Stomach smooth muscle (tissue), 2 donors: ENCODE results near the gene SLC23A2.
"Not testable (repeated sequence)": the region's sequence is repeated elsewhere in the genome, so short reads cannot be mapped to it uniquely, and the experiment has no call there.

Experiments used
- H3K27ac ChIP-seq: one replicate; pipeline ENCODE4 v1.7.0; 2013; ENCODE audit warnings: mild to moderate bottlenecking, low read length, inconsistent platforms
- H3K27me3 ChIP-seq, 2 donors: one replicate each; pipeline ENCODE4 v1.7.0; 2013; ENCODE audit warnings: low read length in 2 of 2; ENCODE audit not compliant: insufficient read depth in 2 of 2, control insufficient read depth in 1 of 2
- H3K36me3 ChIP-seq, 2 donors: one replicate each; pipeline ENCODE4 v1.7.0; 2013; ENCODE audit warnings: low read length in 2 of 2; ENCODE audit not compliant: control insufficient read depth in 2 of 2, insufficient read depth in 2 of 2
- H3K4me1 ChIP-seq: one replicate; pipeline ENCODE4 v1.7.0; 2013; ENCODE audit warnings: low read length; ENCODE audit not compliant: control insufficient read depth, insufficient read depth
- H3K4me3 ChIP-seq, 2 donors: one replicate each; pipeline ENCODE4 v1.7.0; 2013; ENCODE audit warnings: low read length in 2 of 2
- H3K9ac ChIP-seq, 2 donors: one replicate each; pipeline ENCODE4 v1.7.0; 2013; ENCODE audit warnings: low read length in 2 of 2, mild to moderate bottlenecking in 1 of 2
- H3K9me3 ChIP-seq, 2 donors: one replicate each; pipeline ENCODE4 v1.7.0; 2013; ENCODE audit warnings: low read length in 2 of 2; ENCODE audit not compliant: control insufficient read depth in 2 of 2
- donor health status: healthy.
- donor health status: Pancreatic carcinoma.

The SLC23A2 gene

GRCh38 chr20:5031701-5032100 is 30.4 kb upstream of the SLC23A2 start:
- H3K36me3 ChIP-seq, H3K27me3 ChIP-seq, H3K27ac ChIP-seq, H3K9ac ChIP-seq, H3K4me3 ChIP-seq, H3K9me3 ChIP-seq, H3K4me1 ChIP-seq: not testable (repeated sequence)

GRCh38 chr20:5031206-5031557 is 29.9 kb upstream of the SLC23A2 start:
- Histone ChIP-seq H3K9me3 (no peaks in the 10 kb centered on the region), H3K4me1 (no peaks in the 10 kb centered on the region), H3K9ac (no peak overlapping the region), H3K27me3 (no peaks in the 10 kb centered on the region), H3K27ac (no peak overlapping the region), H3K4me3 (no peak overlapping the region), H3K36me3 (no peaks in the 10 kb centered on the region)

GRCh38 chr20:5030348-5031205 is 29.3 kb upstream of the SLC23A2 start:
- Histone ChIP-seq H3K27ac (no peak overlapping the region), H3K4me1 (no peaks in the 10 kb centered on the region), H3K9ac (no peak overlapping the region), H3K4me3 (no peak overlapping the region), H3K36me3 (no peaks in the 10 kb centered on the region), H3K27me3 (no peaks in the 10 kb centered on the region), H3K9me3 (no peaks in the 10 kb centered on the region)

GRCh38 chr20:5028258-5029059 is 27.1 kb upstream of the SLC23A2 start:
- H3K27me3 ChIP-seq, H3K4me3 ChIP-seq, H3K9me3 ChIP-seq, H3K27ac ChIP-seq, H3K9ac ChIP-seq, H3K4me1 ChIP-seq, H3K36me3 ChIP-seq: not testable (repeated sequence)

GRCh38 chr20:5024982-5025381 is 23.7 kb upstream of the SLC23A2 start:
- Histone ChIP-seq H3K27ac (no peak overlapping the region), H3K4me3 (no peak overlapping the region), H3K4me1 (no peaks in the 10 kb centered on the region), H3K9ac (no peak overlapping the region), H3K27me3 (no peaks in the 10 kb centered on the region), H3K36me3 (no peaks in the 10 kb centered on the region), H3K9me3 (no peaks in the 10 kb centered on the region)

- Histone ChIP-seq H3K9ac (no peak overlapping the region), H3K27me3 (no peaks in the 10 kb centered on the region), H3K36me3 (no peaks in the 10 kb centered on the region), H3K27ac (no peak overlapping the region), H3K4me1 (no peaks in the 10 kb centered on the region), H3K9me3 (no peaks in the 10 kb centered on the region), H3K4me3 (no peak overlapping the region)
These were observed 22.8 kb upstream of the SLC23A2 start for GRCh38 chr20:5024103-5024502.

GRCh38 chr20:5023171-5023570 is 21.9 kb upstream of the SLC23A2 start:
- H3K9me3 ChIP-seq, H3K27me3 ChIP-seq, H3K4me3 ChIP-seq, H3K27ac ChIP-seq, H3K36me3 ChIP-seq, H3K4me1 ChIP-seq, H3K9ac ChIP-seq: not testable (repeated sequence)

- Histone ChIP-seq H3K36me3 (no peaks in the 10 kb centered on the region), H3K4me3 (no peak overlapping the region), H3K9me3 (no peaks in the 10 kb centered on the region), H3K27ac (no peak overlapping the region), H3K27me3 (no peaks in the 10 kb centered on the region), H3K9ac (no peak overlapping the region), H3K4me1 (no peaks in the 10 kb centered on the region)
These were observed 19.4 kb upstream of the SLC23A2 start for GRCh38 chr20:5020760-5021159.

GRCh38 chr20:5013682-5014447 is 12.6 kb upstream of the SLC23A2 start:
- H3K4me1 ChIP-seq, result no peaks in the 10 kb centered on the region
- no peaks in the 10 kb centered on the region for H3K36me3 ChIP-seq
- no peak overlapping the region for H3K9ac ChIP-seq
- H3K9me3 ChIP-seq, result no peaks in the 10 kb centered on the region
- no peak overlapping the region for H3K4me3 ChIP-seq
- H3K27me3 ChIP-seq, result no peaks in the 10 kb centered on the region
- no peak overlapping the region for H3K27ac ChIP-seq

DNA sequence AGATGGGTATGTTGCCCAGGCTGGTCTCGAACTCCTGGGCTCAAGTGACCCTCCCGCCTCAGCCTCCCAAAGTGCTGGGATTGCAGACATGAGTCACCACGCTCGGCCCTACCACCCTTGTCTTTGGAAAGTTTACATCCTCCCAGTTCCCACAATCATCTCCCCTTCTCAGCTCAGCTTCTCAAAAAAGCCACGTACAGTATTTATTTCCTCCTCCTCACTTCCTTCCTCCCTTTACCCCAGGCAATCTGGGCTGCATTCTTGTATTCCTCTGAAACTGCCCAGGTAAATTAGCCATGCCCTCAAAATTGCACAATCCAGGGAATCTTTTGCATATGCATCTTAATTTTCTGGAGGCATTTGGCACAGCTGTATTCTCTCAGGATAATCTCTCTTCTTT is 7.4 kb upstream of the SLC23A2 start:
- Histone ChIP-seq H3K36me3 (no peaks in the 10 kb centered on the region), H3K4me3 (no peak overlapping the region), H3K9ac (no peak overlapping the region), H3K27ac (no peak overlapping the region), H3K27me3 (no peaks in the 10 kb centered on the region), H3K4me1 (no peaks in the 10 kb centered on the region), H3K9me3 (no peaks in the 10 kb centered on the region)
